ENCODE results near the gene SPTBN5. TPM values are rescaled to one million over a fixed set of nuclear protein-coding genes. Genes with fewer than 3 reads are reported as not detected.
A peak's percentile ranks its signal among the peaks of the same experiment; 100 is the strongest.

Gene SPTBN5
- total and polyA plus RNA-seq, 10 of the 15 experiments (the other 5 are each of a cell fraction or from before 2014, with no cell fraction given) = under 0.01 to 0.18 (median 0.04) TPM; not detected in 4

- TF ChIP-seq ZNF592 (IDR thresholded peaks at IDR 0.05) = no peak
- no peak for TF ChIP-seq ZSCAN29 (IDR thresholded peaks at IDR 0.05)
- peak; percentile 88 for TF ChIP-seq EED (IDR thresholded peaks at IDR 0.05; ENCODE audit: low read depth)
- no peak for TF ChIP-seq REST (IDR thresholded peaks at IDR 0.05; ENCODE audit: low read depth, low read length)
- peak; percentile 73; the same call in 1 of the 2 replicates for TF ChIP-seq PKNOX1 (IDR thresholded peaks at IDR 0.05)
- TF ChIP-seq HDAC2 (IDR thresholded peaks at IDR 0.05) = no peak
- TF ChIP-seq SMC3 (IDR thresholded peaks at IDR 0.05; ENCODE audit: borderline replicate concordance, low read length) = no peak
- 0 out of 2 replicates have a peak, but pooled peaks have one; percentile 14 for TF ChIP-seq MEF2A (IDR thresholded peaks at IDR 0.05; ENCODE audit: insufficient read depth, low read depth, low read length)
- peak; percentile 56 for TF ChIP-seq POLR2AphosphoS5 (IDR thresholded peaks at IDR 0.05; ENCODE audit: low read length)
- no peak; the same call in 1 of the 2 replicates for TF ChIP-seq RB1 (IDR thresholded peaks at IDR 0.05; ENCODE audit: borderline replicate concordance)
- TF ChIP-seq PAX5 (IDR thresholded peaks at IDR 0.05; ENCODE audit: borderline replicate concordance, low read depth, low read length) = peak; percentile 90; the same call in 1 of the 2 replicates
- TF ChIP-seq CHD1 (IDR thresholded peaks at IDR 0.05; ENCODE audit: low read depth, low read length) = no peak
- TF ChIP-seq PBX3 (IDR thresholded peaks at IDR 0.05; ENCODE audit: insufficient replicate concordance, low read depth, low read length) = no peak
- no peak for TF ChIP-seq SUPT20H (IDR thresholded peaks at IDR 0.05; ENCODE audit: borderline replicate concordance, control insufficient read depth, low read depth, low read length)
- no peak for TF ChIP-seq E2F8 (IDR thresholded peaks at IDR 0.05; ENCODE audit: low read depth, partially characterized antibody)
These were observed 35.1 kb upstream of the SPTBN5 start (continued) for GRCh38 chr15:41928637-41929620.

All from GM12878 (cell line).